Endothelial cell of umbilical vein (primary cell): ENCODE measurements around the gene STK10. TPM values are rescaled to one million over a fixed set of nuclear protein-coding genes. Genes with fewer than 3 reads are reported as not detected.

Experiments used
- BruUV-seq: library from RNA; stranded (reverse); fragments of 400-500 nt; replicated peaks from 2 replicates; lab custom pipeline; 2021; lab: Mats Ljungman, UMichigan
- CTCF ChIA-PET: fragments of 300-600, 350-600 bp; sonication (Branson Sonifier 250); formaldehyde crosslinking; loops from one replicate; lab custom pipeline; 2021; ENCODE audit warnings: antibody characterized with exemption, inconsistent platforms; lab: Charles Lee
- POLR2A ChIA-PET: fragments of 300-600, 350-600 bp; sonication (Branson Sonifier 250); formaldehyde crosslinking; loops from one replicate; lab custom pipeline; 2021; ENCODE audit warnings: antibody characterized with exemption, inconsistent platforms; lab: Charles Lee
- DNase-seq: peaks from one replicate; pipeline ENCODE4 v3.0.0-alpha.2; 2011; ENCODE audit warnings: low read depth, low spot score
- FAIRE-seq: peaks from 2 replicates; lab custom pipeline; 2011; peaks lifted over from hg19 to GRCh38; lab: Jason Lieb, UNC
- H2AFZ ChIP-seq: 2 replicates; pipeline ENCODE4 v1.6.0; 2012; ENCODE audit warnings: low read depth, low read length, control low read depth, inconsistent platforms
- H3K27ac ChIP-seq: 2 replicates; pipeline ENCODE4 v1.5.1; 2011; ENCODE audit warnings: low read depth, mild to moderate bottlenecking, control low read depth, low read length, moderate library complexity; ENCODE audit not compliant: insufficient read depth
- H3K27me3 ChIP-seq, 2 experiments: 2 replicates each; pipeline versions ENCODE4 v1.6.0 to v1.6.1; 2011; ENCODE audit warnings: low read length in 2 of 2, mixed read lengths in 1 of 2; ENCODE audit not compliant: control insufficient read depth in 2 of 2, insufficient read depth in 2 of 2
- H3K36me3 ChIP-seq, 2 experiments: 2 replicates in 1 of 2; 3 replicates in 1 of 2; pipeline ENCODE4 v1.5.1; 2011; ENCODE audit warnings: low read length in 2 of 2, mild to moderate bottlenecking in 1 of 2, moderate library complexity in 1 of 2; ENCODE audit not compliant: control insufficient read depth in 2 of 2, insufficient read depth in 2 of 2; ENCODE audit errors: extremely low read depth in 1 of 2
- H3K4me1 ChIP-seq: 3 replicates; pipeline ENCODE4 v1.5.1; 2011; ENCODE audit warnings: mild to moderate bottlenecking, low read length; ENCODE audit not compliant: control insufficient read depth, insufficient read depth; ENCODE audit errors: extremely low read depth
- H3K4me2 ChIP-seq: 2 replicates; pipeline ENCODE4 v1.6.1; 2011; ENCODE audit warnings: low read length, control low read depth, mixed read lengths; ENCODE audit not compliant: insufficient read depth
- H3K4me3 ChIP-seq, 3 experiments: fragments of 200-600 bp in 1 of 3; sonication (generic), shearing (Covaris generic) in 1 of 3; replicated peaks in 1 of 3; 2 replicates each; pipeline ENCODE4 v1.5.1; 2011 to 2016; ENCODE audit warnings: control low read depth in 3 of 3, low read length in 3 of 3, mild to moderate bottlenecking in 2 of 3, inconsistent platforms in 1 of 3, low read depth in 1 of 3, moderate library complexity in 1 of 3; ENCODE audit not compliant: insufficient read depth in 1 of 3
- H3K79me2 ChIP-seq: 2 replicates; pipeline ENCODE4 v1.6.0; 2012; ENCODE audit warnings: low read length, inconsistent platforms; ENCODE audit not compliant: control insufficient read depth, insufficient read depth
- H3K9ac ChIP-seq: replicated peaks from 2 replicates; pipeline ENCODE3; 2011; ENCODE audit warnings: low read length, control low read depth; ENCODE audit not compliant: insufficient read depth; ENCODE audit errors: extremely low read depth
- H3K9me1 ChIP-seq: replicated peaks from 3 replicates; pipeline ENCODE4 v1.6.0; 2011; ENCODE audit warnings: mild to moderate bottlenecking, low read length; ENCODE audit not compliant: control insufficient read depth, insufficient read depth; ENCODE audit errors: extremely low read depth
- H3K9me3 ChIP-seq: replicated peaks from 2 replicates; pipeline ENCODE4 v1.5.1; 2012; ENCODE audit warnings: low read length, inconsistent platforms; ENCODE audit not compliant: control insufficient read depth, insufficient read depth
- H4K20me1 ChIP-seq: replicated peaks from 2 replicates; pipeline ENCODE3; 2011; ENCODE audit warnings: mild to moderate bottlenecking, low read length; ENCODE audit not compliant: control insufficient read depth, insufficient read depth; ENCODE audit errors: extremely low read depth
- CTCF ChIP-seq, 2 donors: IDR thresholded peaks; 1 replicate in 1 of 2; 2 replicates in 1 of 2; pipeline ENCODE4 v1.5.1; 2011; ENCODE audit warnings: low read length in 2 of 2, mild to moderate bottlenecking in 2 of 2, moderate library complexity in 2 of 2, control low read depth in 1 of 2, inconsistent platforms in 1 of 2, low read depth in 1 of 2; ENCODE audit not compliant: insufficient read depth in 1 of 2; ENCODE audit errors: extremely low read depth in 1 of 2
- EZH2 ChIP-seq: IDR thresholded peaks from 2 replicates; pipeline ENCODE4 v1.6.1; 2012; ENCODE audit warnings: borderline replicate concordance, low read depth, mild to moderate bottlenecking, moderate library complexity, low read length, inconsistent platforms; ENCODE audit not compliant: severe bottlenecking
- FOS ChIP-seq: IDR thresholded peaks from 2 replicates; pipeline ENCODE4 v1.6.1; 2011; ENCODE audit warnings: mild to moderate bottlenecking, low read length, moderate library complexity, borderline replicate concordance; ENCODE audit not compliant: insufficient read depth
- GATA2 ChIP-seq: IDR thresholded peaks from 2 replicates; pipeline ENCODE4 v1.7.0; 2011; ENCODE audit warnings: low read depth, mild to moderate bottlenecking, moderate library complexity, mixed read lengths, low read length; ENCODE audit not compliant: insufficient read length, insufficient read depth
- JUN ChIP-seq: IDR thresholded peaks from 2 replicates; pipeline ENCODE4 v1.6.1; 2011; ENCODE audit warnings: borderline replicate concordance, low read depth; ENCODE audit not compliant: insufficient read length, insufficient read depth
- MYC ChIP-seq: IDR thresholded peaks from one replicate; pipeline ENCODE4 v1.6.1; 2011; ENCODE audit warnings: mild to moderate bottlenecking, low read depth, low read length
- POLR2A ChIP-seq: IDR thresholded peaks from 2 replicates; pipeline ENCODE4 v1.6.1; 2012; ENCODE audit warnings: low read depth, mild to moderate bottlenecking, control low read depth, low read length
- POLR2AphosphoS5 ChIP-seq: IDR thresholded peaks from 2 replicates; pipeline ENCODE4 v1.6.1; 2012; ENCODE audit warnings: low read depth, mild to moderate bottlenecking, control low read depth, low read length, moderate library complexity; ENCODE audit not compliant: insufficient read depth
- dilution Hi-C: fragments of 300-500 bp; cut with MboI; formaldehyde crosslinking; loops from one replicate; pipeline ENCODE4 v1.15.0; 2019; ENCODE audit warnings: low sequenced_read_pairs; ENCODE audit not compliant: extremely low pct_ligation_motif_present
- intact Hi-C: fragments of 100-400 bp; cut with micrococcal nuclease; formaldehyde crosslinking; loops from one replicate; pipeline ENCODE4 v1.10.0; 2022
- polyA plus RNA-seq, 4 experiments: library from polyadenylated mRNA; depleted of rRNA in 3 of 4; stranded (reverse) in 3 of 4; unstranded in 1 of 4; fragments of >200 nt; gene quantifications; 2 replicates each; pipeline versions ENCODE4 v1.2.1 to v1.2.3, GENCODE V29; 2011 to 2012; ENCODE audit warnings: missing spikeins in 1 of 4
- total RNA-seq: library from RNA; stranded (reverse); gene quantifications from 2 replicates; pipeline ENCODE4 v1.2.3, GENCODE V29; 2021
- TF ChIP-seq, protein P1 (sequence below): IDR thresholded peaks from 2 replicates; pipeline ENCODE4 v1.6.1; 2011; ENCODE audit not compliant: insufficient read depth, insufficient read length

STK10 gene
- total and polyA plus RNA-seq, 2 donors (not counting 3 experiments of a cell fraction or from before 2014, with no cell fraction given) = 16.9 to 47.2 TPM

DNA sequence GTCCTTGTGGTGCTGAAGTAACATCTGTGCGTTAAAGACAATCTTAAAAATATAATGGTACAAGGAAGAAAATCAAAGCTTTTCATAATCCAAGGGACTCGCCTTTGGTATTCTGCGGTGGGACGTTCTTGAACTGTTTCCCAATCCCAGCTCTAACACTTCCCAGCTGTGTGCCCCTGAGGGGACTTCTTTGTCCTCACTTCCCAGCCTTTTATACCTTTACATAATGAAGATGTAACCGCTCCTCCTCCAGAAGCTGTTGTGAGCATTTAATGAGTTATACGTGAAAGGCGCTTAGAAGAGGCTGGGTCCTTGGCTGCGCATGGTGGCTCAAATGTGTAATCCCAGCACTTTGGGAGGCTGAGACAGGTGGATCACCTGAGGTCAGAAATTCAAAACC is 16.9 kb downstream of the STK10 start:
- BruUV-seq = no TSS peak
- H3K4me2 ChIP-seq = no peak overlapping the region
- H3K9ac ChIP-seq = no peak overlapping the region
- no peak overlapping the region for H3K4me3 ChIP-seq
- ChIA-PET POLR2A (no interaction called here), CTCF (no interaction called here)
- intact Hi-C loops = no loop called here
- dilution Hi-C loops = no loop called here
- H3K9me3 ChIP-seq = no peaks in the 10 kb centered on the region
- H3K9me1 ChIP-seq = no peaks in the 10 kb centered on the region
- no peak overlapping the region for H3K27ac ChIP-seq
- FAIRE-seq (no peak), DNase-seq (no peak)
- no peaks in the 10 kb centered on the region for H4K20me1 ChIP-seq
- TF ChIP-seq CTCF (IDR thresholded peaks at IDR 0.05; ENCODE audit: extremely low read depth in 1 of 2, insufficient read depth in 1 of 2, low read depth in 1 of 2, low read length in 2 of 2) = no peak
- TF ChIP-seq JUN = no peak
- TF ChIP-seq FOS = no peak
- TF ChIP-seq, protein P1, sequence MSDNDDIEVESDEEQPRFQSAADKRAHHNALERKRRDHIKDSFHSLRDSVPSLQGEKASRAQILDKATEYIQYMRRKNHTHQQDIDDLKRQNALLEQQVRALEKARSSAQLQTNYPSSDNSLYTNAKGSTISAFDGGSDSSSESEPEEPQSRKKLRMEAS = no peak
- no peak for TF ChIP-seq GATA2
- no peak for TF ChIP-seq MYC
- TF ChIP-seq EZH2 = no peak
- TF ChIP-seq POLR2AphosphoS5 = no peak
- no peak for TF ChIP-seq POLR2A
- no peaks in the 10 kb centered on the region for H3K27me3 ChIP-seq
- H2AFZ ChIP-seq = no peak overlapping the region
- no peaks in the 10 kb centered on the region for H3K36me3 ChIP-seq
- no peaks in the 10 kb centered on the region for H3K79me2 ChIP-seq
- H3K4me1 ChIP-seq = peaks cover 7% of the 10 kb centered on the region
